Erythroblast (primary cell): ENCODE data around the gene LRRTM4.
"Not testable (repeated sequence)": the region's sequence is repeated elsewhere in the genome, so short reads cannot be mapped to it uniquely, and the experiment has no call there.

ENCODE experiments used
- DNase-seq, 2 experiments: peaks; one replicate each; lab custom pipeline; 2025; lab: John Stamatoyannopoulos, UW
- GATA1 ChIP-seq: IDR thresholded peaks from 2 replicates; pipeline ENCODE4 v1.6.1; 2011; ENCODE audit warnings: low read depth, mild to moderate bottlenecking, control low read depth, low read length, moderate library complexity
- POLR2A ChIP-seq: IDR thresholded peaks from 2 replicates; pipeline ENCODE4 v1.6.1; 2011; ENCODE audit warnings: mild to moderate bottlenecking, low read length

LRRTM4 gene

DNA sequence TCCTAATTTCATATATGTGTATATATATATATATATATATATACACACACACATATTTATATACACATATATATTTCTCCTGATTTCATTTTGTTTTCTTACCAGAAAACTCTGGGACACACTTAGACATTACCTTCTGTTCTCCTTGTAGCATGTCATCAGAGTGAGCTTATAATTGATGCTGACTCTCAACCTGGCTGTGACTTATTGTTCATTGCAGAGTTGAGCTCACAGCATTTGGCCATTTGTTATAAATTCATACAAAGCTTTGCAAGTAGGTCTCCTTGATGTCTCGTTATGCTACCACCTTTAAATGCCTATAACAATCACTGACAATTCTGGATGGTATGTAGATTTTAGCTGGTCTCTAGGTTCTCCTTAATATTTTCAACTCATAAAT lies 314.8 kb downstream of the LRRTM4 start:
- TF ChIP-seq POLR2A (no peak), GATA1 (no peak)

DNA sequence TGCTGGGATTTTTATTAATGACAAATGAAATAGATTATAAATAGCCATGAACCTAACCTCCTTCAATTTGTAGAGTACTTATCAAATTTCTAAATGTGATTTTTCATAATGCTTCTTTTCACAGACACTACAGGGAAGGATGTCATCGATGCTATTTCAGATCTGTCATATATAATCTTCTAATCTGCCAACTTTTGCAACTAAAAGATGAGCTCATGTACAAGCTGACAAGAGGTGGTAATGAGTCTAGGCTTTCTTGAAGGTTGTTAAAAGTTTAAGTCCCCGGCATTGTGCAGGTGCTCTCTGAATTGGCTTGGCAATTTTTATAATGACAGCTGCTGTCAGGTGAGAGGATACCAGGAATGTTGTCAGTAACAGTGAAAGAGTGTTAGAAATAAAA lies 320.4 kb downstream of the LRRTM4 start:
- DNase-seq: no peak
- TF ChIP-seq GATA1 (no peak), POLR2A (no peak)

More for the DNA sequence above, 314.8 kb downstream of the LRRTM4 start:
- DNase-seq: no peak

DNA sequence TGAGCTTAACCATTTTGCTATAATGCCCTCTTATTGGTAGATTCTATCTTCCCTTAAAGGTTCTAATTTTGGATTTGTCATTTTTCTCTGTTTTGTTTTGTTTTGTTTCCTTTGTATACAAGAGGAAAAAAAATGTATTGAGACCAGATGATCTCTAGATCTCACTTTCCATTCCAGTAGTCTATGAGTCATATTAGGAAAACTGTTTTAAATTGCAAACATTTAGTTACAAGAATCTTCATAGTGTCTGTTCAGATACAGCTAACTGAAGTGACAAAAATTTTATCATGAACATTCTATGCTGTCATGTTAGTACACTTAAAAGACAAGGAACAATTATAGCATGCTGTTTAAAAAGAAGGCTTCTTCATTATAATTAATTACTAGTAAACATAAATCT lies 322.8 kb downstream of the LRRTM4 start:
- no peak for DNase-seq
- TF ChIP-seq POLR2A (no peak), GATA1 (no peak)

DNA sequence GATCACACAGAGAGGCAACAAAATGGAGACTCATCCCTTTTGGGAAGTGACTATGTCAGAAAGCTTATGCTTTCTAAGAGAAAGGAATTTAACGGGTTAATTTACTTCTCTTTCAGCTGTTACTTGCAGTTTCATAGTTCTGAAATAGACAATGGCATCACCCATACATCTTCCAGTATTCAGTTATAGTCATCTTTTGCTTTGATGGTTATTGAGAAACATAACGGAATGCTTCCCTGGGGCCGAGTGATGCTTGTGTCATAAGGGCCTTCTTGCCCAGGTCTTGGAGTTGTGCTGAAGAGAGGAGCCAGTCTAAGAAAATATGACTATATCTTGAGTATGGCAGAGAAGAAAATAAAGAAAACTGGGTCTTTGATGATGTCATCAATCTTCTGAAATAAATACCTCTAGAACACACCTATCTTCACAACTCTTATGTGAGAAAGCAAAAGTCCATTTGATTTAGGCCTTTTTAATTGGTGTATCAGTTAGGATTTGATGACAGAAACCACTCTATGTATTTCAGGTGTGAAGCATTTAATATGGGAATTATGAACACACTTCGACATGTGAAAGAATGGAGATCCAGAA lies 328.2 kb downstream of the LRRTM4 start:
- no peak for DNase-seq
- no peak for TF ChIP-seq GATA1
- no peak for TF ChIP-seq POLR2A

DNA sequence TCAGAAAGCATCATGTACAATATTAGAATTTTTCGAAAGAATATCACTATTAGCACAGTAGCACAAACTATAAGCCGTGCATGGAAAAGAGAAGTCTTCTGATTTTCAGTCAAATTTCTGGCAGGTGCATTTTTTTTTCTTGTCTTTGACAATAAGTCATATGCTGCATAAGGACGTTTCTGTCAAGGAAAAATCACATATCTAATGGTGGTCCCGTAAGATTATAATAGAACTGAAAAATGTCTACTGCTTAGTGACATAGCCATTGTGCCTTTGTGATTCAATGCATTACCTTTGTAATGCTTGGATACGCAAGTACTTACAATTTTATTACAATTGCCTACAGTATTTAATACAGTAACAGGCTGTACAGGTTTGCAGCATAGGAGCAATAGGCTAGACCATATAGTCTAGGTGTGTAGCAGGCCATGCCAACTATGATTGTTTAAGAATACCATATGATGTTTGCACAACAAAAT lies 329.3 kb downstream of the LRRTM4 start:
- no peak for TF ChIP-seq POLR2A
- no peak for TF ChIP-seq GATA1
- DNase-seq: no peak

DNA sequence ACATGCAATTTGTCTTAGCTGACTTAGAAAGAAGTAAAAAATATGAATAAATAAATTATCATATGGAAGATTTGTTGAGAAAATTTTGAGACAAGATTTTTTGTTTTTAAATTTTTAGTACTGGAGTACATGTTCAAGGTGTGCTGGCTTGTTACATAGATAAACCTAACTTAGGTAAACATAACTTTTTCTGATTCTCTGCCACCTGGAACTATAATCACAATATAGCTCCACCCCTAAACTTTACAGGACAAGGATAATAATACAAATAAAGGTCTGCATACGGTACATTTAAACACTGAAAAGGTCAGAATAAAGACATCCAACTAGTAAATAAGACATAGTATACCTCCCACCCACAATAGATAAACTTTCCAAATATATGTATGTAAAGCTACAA lies 330.5 kb downstream of the LRRTM4 start:
- TF ChIP-seq GATA1 (no peak), POLR2A (no peak)
- DNase-seq: no peak

DNA sequence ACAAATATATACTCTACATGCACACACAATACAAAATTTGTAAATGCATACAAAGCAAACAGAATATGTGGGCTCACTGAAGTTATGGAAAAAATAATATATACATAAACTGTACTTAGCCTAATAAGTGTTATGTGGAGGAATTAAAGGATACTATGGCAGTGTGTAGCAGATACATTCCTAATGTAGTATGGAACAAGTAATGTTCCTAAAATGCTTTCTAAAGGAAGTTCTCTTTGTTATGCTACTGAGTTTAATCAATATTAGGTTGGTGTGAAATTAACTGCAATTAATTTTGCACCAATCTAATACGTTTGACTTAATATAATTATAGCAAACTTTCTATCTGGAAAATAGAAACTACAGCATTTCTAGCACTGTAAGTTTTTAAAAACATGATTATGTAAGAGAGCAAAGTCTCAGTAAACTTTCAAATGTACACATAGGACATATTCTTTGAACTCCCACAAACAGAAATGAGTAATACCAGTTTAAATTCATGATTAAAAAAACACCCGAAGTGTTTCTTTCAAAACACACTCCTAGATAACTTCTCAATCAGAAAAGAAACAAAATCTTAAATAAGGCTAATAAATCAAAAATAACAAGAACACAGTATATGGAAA lies 331.3 kb downstream of the LRRTM4 start:
- TF ChIP-seq GATA1 (no peak), POLR2A (no peak)
- DNase-seq: no peak

DNA sequence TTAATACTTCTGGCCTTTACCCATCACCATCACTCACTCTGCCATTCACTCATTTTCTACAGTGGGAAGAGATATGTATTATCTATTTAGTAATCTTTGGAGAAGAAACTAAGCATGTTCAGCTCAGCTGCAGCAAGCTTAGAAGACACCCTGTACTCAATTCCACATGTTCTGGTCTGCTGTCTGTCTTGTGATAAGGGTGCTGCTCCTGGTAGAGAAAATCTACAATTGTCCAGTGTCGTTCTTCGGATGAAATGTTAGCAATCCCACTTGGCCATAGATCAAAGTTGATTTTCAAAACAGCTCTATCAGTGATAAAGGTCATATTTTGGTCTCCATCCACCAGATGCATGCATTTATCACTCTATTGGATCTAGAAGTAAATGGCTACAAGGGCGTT lies 337.1 kb downstream of the LRRTM4 start:
- TF ChIP-seq POLR2A (no peak), GATA1 (no peak)
- no peak for DNase-seq

DNA sequence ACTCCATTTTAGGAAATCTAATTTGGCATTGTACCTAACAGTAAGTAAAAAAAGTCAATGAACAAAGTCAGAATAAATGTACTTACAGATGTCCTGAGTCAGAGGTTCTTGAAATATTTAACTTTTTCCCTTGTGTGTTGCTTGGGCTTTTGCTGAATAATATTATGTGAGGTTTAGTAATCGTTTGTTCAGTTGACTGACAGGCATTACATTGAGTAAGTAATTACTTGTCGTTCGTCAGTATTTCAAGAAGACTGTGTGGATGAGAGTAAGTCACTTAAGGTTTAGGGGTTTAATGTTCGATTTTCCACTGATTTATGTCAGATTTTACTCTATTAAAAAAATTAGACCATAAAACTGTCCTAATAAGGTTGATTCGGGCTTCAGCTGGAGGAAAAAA lies 342.9 kb downstream of the LRRTM4 start:
- DNase-seq: no peak
- TF ChIP-seq POLR2A (no peak), GATA1 (no peak)

DNA sequence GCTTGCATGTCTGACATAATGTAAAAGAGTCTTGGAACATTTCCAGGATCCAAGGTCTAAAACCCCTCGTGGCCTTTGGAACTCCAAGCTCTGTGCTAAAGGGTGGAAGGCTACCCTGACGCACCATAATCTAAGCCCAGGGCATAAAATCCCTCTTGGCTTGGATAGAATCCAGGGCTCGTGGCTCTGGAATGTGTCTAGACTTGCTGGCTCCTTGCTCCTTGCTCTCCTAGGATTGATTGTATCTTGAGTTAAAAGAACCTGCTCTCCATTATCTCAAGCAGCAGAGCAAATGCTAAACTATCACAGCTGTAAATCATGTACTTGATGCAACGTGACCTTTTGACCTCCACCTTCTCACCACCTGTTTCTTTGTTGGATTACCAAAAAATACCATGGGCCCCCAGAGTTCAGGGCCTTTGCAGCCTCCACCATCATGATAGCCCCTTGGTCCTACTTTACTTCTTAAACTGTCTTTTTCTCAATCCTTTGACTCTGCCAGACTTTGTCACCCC lies 346.9 kb downstream of the LRRTM4 start:
- DNase-seq: not testable (repeated sequence)

DNA sequence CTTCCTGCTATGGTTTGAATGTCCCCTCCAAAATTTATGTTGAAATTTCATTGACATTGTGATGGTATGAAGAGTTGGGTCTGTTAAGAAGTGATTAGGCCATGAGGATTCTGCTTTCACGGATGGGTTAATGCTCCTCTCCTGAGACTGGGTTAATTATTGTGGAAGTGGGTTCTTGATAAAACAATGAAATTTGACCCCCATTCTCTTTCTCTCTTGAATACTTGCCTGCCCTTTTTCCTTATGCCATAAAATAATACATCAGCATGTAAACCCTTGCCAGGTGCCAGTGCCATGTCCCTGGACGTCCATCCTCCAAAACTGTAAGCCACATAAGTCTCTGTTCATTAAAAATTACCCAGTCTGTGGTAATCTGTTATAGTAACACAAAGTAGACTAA lies 352.8 kb downstream of the LRRTM4 start:
- TF ChIP-seq GATA1 (no peak), POLR2A (no peak)

DNA sequence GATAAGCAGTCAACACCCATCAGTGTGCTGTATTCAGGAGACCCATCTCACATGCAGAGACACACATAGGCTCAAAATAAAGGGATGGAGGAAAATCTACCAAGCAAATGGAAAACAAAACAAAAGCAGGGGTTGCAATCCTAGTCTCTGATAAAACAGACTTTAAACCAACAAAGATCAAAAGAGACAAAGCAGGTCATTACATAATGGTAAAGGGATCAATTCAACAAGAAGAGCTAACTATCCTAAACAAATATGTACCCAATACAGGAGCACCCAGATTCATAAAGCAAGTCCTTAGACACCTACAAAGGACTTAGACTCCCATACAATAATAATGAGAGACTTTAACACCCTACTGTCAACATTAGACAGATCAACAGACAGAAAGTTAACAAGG lies 358.2 kb downstream of the LRRTM4 start:
- not testable (repeated sequence) for DNase-seq

More for the DNA sequence above, 352.8 kb downstream of the LRRTM4 start:
- no peak for DNase-seq

DNA sequence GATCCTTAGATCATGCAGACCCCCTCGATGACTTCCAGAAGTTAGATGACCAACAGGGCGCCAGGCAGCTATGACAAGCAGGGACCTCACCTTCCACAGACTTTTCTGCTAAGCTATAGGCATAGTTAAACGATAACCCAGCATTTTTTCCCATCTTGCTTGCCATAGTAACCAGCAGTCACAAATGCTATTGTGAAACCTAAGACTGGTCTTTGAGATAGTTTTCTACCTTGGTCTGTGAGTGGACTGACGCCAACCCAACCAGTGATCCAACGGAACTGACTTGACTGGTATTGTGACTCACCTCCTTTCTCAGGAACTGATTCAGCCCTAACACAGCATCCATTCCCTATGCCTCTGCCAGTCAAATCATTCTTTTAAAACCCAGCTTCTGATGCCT lies 361.2 kb downstream of the LRRTM4 start:
- DNase-seq: no peak
- no peak for TF ChIP-seq GATA1
- no peak for TF ChIP-seq POLR2A

DNA sequence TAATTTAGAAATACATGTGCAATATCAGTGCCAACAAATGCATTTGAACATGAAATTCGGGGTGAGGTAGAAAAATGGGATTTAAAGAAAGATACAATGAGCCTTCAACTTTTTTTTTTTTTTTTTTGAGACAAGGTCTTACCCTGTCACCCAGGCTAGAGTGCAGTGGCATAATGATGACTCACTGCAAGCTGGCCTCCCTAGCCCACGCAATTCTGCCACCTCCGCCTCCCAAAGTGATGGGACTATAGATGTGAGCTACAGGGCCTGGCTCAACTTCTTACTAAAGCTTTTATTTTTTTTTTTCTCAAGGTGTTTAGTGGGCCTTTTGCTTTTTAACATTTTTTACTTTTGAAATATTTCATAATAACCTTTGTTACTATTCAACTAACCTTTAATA lies 365.6 kb downstream of the LRRTM4 start:
- TF ChIP-seq POLR2A (no peak), GATA1 (no peak)
- DNase-seq: no peak

DNA sequence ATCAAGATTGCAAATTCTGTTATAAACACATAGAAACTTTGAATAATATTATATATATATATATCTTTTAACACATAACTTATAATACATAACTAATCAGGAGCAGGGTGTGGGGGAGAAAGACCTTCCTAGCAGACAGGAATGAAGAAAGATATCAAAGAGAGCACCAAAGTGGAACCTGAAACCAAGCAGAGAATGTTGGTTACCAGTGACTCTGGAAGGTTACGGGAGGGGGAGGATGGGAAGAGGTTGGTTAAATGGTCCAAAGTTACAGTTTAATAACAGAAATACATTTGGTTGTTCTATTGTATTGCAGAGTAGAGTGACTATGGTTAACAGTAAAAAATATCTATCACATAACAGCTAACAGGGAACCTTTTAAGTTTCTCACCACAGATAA lies 366.7 kb downstream of the LRRTM4 start:
- no peak for DNase-seq
- TF ChIP-seq POLR2A (no peak), GATA1 (no peak)
